GM19023 (cell line): ENCODE data around the gene ASXL1.
"Not testable (repeated sequence)": the region's sequence is repeated elsewhere in the genome, so short reads cannot be mapped to it uniquely, and the experiment has no call there.

ENCODE experiments used
- ATAC-seq: cut with Tn5 transposase; IDR thresholded peaks from one replicate; pipeline ENCODE4 v1.9.1; 2021; ENCODE audit warnings: mild to moderate bottlenecking, moderate library complexity; ENCODE audit not compliant: unreplicated experiment

ASXL1 gene

DNA sequence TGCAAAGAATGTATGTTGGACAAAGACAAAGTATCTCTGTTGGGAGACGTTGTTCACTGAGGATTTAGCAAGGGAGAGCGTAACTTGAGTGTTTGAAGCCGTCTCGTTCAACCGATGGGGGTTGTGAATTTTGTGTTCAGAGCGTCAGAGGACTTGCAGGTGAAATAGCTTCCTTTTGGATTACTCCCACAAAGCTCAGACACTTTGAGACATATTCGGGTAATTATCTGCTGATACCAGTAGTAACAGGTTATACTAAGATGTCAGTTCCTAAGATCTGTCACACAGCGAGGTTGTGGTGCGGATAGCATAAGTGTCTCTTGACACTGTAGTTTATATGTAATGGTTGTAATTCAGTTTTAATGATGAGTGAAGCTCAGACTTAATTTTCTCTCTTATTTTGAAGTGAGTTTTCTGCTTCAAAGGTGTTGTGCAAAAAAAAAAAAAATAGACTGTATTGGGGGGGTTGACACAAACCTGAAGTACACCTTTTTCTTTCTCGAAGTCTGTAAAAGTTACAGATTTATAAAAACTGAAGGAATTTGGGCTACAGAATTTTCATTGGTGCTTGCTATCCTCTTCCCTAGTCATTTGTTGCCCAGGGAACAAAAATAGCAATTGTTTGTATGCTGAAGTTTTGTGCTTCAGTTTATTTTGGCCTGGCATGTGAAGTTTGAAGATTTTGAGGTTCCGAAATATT, 1.7 kb downstream of the ASXL1 start:
- no peak for ATAC-seq

DNA sequence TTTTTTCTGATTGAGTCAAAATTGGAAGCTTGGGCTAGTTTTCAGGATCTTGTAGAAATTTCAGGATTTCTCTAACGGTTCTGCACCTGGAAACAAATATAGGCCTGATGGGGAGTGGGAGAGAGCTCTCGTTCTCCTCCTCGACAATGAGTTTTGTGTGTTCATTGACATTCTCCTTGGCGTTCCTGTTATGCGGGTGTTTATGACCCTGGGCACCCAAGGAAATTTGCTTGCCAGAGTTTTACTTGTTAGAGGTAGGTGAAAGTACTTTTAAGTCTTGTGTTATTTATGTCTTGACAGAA, 2.2 kb downstream of the ASXL1 start:
- no peak for ATAC-seq

DNA sequence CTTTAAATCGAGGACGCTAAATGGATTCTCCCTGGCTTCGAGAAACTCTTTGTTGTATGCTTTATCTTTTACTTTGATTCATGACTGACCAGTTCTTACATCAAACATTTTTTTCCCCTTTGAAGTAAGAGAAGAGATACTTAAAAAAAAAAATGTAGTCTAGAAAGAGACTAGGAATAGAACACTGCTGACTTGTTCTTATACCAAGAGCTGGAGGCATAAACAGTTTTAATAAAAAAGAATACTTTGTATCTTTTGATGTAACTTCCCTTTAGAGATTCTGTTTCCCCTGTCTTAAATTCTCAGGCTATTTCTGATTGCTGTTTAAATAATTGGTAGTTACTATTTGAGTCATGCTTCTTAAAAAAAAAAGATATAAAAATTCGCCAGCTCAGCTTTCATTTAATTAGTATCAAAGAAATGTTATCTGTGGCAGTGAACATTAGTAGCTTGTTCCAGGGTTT, 4.8 kb downstream of the ASXL1 start:
- ATAC-seq = no peak

DNA sequence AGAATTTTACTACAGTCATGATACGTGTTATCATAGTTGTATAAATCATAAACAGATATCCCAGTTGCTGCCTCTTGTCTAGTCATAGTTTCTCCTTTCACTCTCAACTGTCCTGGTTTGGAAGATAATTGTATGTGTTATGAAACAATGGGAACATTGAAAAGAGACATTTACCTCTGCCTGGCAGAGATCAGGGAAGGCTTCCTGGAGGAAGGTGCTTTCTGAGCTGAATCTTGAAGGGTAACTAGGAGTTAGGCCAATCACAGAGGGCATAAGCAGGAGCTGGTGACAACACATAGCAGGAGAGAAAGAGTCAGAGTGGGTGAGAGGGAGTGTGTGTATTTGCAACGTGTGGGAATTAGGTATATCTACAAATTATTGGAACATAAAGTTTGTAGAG, 5.4 kb downstream of the ASXL1 start:
- ATAC-seq = no peak

DNA sequence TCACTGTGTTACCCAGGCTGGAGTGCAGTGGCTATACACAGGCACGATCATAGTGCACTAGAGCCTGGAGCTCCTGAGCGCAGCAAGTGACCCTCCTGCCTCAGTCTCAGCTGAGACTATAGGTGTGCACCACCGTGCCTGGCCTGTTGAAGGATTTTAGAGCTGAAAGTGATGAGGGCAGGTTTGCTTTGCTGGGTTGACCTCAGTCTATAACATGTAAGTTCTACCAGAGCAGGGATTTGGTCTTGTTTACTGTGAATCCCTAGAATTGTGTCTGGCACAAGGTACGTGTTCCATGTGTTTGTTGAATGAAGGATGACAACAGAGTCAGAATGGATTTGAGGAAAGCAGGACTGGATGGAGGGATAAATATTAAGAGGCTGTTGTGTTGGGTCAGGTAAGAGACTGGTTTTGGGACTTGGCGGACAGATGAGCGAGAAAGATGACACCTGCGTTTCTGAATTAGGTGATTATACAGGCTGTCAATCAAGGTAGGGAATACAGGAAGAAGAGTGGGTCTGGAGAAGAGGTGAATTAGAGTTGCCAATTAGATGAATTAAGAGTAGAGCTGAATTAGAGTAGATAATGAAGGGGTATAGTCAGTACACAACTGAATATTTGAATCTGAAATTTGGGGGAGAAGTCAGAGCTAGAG, 6.5 kb downstream of the ASXL1 start:
- no peak for ATAC-seq

DNA sequence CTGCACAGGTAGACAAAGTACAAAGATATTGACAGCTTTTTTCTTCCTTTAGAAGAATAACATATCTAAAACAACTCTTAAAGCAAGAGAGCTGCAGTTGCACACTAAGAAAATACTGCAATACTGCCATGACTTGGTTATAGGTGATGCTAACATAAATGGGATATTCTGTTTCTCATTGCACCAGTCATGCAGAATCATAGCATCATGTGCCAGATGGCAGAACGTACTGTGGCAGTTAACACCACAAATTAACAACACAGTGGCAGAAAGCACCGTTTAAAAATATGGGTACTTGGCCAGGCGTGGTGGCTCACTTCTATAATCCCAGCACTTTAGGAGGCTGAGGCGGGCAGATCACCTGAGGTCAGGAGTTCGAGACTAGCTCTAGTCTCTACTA, 7.4 kb downstream of the ASXL1 start:
- no peak for ATAC-seq

DNA sequence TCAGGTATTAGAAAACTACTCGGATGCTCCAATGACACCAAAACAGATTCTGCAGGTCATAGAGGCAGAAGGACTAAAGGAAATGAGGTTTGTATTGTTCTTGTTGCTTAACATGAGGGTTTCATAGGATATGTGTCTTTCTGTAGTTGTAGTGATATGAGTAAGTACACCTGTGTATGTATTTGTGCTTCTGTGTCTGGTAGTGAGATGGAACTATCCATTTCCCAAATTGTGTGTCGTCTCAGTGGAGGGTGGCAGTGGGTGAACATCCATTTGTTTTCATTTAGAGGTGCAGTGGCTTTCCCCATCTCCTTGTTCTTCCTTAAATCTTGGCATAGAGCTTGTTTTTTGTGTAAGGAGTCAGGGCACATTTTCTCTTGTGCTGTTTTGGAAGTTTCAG, 8.2 kb downstream of the ASXL1 start:
- ATAC-seq = no peak

DNA sequence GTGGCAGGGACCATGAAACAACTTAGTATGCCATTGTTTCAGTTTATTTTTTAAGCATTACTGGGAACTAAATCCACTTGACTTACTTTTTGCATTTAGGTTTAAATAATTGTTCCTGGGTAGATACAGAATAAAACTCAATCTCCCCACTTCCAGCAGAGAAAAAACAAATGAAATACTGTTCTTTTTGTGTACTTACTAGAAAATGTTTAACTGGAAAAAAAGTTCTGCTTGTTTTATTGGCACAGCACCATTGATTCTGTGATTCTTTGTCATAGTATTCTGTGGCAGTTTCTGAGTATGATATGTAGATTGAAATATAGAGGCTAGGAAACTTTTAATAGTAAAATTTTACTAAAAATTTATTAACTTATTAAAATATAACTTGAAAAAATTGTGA, 10.2 kb downstream of the ASXL1 start:
- ATAC-seq = no peak

DNA sequence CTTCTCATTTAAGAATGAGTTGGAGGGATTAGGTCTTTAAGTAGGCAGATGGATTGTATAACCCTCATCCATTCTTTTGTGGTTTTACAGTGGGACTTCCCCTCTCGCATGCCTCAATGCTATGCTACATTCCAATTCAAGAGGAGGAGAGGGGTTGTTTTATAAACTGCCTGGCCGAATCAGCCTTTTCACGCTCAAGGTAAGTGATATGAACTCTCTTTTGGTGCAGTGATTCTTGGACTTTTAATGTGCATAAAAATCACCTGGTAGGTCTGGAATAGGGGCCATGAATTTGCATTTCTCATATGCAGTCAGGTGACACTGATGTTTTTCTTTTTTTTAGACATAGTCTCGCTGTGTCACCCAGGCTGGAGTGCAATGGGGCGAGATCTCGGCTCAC, 10.8 kb downstream of the ASXL1 start:
- ATAC-seq = no peak

DNA sequence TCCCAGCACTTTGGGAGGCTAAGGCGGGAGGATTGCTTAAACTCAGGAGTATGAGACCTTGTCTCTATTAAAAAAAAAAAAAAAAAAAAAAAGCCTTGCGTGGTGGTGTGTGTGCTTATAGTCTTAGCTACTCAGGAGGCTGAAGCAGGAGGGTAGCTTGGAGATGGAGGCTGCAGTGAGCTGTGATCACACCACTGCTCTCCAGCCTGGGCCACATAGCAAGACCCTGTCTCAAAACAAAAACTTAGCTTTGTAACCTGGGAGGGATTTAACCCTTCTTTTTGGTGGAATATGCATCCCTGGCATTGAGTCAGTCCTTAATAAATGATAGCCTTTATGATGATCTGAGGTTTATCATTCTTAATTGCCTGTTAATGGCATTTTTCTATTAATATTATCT, 12.8 kb downstream of the ASXL1 start:
- ATAC-seq = no peak

DNA sequence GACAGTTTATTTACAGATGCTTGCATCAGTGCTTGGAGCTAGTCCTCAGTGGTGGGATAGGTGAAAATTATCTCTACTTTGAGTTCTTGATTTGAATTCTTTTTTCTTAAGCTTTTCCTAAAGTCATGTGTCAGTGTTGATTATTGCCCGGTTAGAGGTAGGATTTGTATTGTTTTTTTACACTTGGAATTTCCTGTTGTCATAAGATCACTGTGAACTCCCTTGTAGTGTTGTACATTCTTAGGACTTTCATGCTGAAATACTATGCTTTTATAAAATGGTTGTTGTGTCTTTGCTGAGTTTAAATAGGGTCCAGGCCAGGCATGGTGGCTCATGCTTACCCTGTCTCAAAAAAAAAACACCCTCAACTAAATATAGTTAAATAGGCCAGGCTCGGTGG, 20.3 kb downstream of the ASXL1 start:
- no peak for ATAC-seq

DNA sequence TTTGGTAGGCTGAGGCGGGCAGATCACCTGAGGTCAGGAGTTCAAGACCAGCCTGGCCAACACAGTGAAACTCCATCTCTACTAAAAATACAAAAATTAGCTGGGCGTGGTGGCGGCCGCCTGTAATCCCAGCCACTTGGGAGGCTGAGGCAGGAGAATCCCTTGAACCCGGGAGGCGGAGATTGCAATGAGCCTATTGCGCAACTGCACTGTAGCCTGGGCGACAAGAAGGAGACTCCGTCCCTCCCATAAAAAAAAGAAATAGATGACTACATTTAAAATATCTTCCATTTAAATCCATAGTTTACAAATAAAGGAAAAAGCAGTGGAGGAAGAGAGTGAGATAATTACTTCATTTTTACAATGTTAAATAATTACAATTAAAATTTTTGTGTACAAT, 21.9 kb downstream of the ASXL1 start:
- ATAC-seq = not testable (repeated sequence)

DNA sequence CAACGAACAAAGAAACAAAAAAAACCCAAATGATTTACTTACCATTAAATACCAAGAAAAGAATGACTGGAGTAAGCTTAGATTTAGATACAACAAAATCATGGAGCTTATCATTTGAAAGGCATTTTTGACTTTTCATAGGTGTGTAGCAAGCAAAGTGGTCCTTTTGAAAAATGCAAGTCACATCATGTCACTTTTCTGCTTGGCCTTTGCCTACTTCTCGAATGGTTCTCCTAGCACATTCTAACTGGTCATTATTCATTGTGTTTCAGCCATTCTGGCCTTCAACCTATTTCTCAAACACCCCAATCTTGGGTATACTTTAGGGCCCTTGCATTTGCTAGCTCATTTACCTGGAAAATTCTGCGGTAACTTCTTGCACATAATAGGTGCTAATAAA, 22.6 kb downstream of the ASXL1 start:
- ATAC-seq = no peak

DNA sequence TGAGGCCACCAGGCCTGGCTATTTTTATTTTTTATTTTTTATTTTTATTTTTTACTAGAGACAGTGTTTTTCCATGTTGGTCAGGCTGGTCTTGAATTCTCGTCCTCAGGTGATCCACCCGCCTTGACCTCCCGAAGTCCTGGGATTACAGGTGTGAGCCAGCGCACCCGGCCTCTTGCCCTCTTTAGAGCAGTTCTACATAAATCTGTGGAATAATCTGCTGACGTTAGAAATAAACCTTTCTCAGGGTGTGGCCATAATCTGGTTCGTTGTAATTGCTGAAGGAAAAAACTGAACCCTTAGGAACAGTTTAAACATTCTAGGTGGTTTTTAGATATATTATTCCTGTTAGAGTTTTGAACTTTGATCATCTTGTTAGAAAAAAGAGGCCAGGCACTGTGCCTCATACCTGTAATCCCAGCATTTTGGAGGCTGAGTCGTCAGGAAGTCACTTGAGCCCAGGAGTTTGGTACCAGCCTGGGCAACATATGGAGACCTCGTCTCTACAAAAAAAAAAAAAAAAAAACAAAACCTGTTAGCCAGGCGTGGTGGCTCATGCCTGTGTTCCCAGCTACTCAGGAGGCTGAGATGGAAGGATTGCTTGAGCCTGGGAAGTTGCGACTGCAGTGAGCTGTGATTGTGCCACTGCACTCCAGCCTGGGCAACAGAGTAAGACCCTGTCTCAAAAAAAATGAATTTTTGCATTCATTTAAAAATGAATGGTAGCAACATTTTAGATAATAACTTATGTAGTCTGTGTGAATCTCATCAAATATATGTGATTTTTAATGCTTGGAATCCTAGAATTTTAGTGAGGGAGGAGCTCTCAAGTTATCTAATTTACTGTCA, 24.2 kb downstream of the ASXL1 start:
- ATAC-seq = no peak

DNA sequence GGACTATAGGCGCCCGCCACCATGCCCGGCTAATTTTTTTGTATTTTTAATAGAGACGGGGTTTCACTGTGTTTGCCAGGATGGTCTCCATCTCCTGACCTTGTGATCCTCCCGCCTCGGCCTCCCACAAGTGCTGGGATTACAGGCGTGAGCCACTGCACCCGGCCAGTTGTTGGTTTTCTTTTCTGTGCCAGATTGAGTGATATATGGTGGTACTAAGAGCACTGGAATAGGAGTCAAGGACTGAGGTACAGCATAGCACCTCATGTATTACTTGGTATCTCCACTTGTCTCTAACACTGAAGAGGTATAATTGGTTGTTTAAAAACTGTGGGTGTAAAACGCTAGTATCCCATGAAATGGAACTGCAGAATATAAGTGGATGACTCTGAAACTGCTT, 25.3 kb downstream of the ASXL1 start:
- not testable (repeated sequence) for ATAC-seq

DNA sequence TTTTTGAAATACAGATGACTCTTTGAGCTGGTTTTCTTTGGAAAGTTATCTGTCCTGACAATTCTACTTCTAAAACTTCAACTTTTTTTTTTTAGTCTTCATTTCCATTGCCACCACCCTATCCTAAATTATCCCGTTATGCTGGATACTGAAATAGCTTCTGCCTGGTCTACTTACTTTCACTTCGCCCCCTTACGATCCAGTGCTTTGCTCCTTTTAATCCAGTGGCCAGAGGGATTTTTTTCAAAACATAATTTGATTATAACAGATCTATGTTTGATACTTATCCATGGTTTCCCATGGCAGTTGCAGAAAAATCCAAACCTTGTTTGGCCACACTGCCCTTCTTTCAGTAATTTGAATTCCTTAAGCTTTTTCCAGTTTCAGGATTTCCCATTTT, 27.4 kb downstream of the ASXL1 start:
- ATAC-seq = no peak

DNA sequence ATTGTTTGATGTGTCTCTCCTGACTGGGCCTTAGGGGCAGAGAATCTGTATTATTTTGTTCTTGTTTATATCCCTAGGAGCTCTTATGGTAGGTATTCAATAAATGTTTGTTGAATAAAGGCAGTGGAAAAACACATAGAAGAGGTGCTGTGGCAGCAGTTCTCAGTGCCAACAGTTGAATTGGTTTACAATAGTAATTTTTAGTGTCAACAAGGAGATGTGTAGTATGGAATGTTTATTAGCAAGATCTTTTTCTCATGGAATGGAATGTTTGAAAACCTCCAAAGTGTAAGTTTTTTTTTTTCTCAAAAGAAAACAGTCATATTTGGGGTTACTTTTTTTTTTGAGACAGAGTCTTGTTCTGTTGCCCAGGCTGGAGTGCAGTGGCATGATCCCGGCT, 28.0 kb downstream of the ASXL1 start:
- no peak for ATAC-seq

DNA sequence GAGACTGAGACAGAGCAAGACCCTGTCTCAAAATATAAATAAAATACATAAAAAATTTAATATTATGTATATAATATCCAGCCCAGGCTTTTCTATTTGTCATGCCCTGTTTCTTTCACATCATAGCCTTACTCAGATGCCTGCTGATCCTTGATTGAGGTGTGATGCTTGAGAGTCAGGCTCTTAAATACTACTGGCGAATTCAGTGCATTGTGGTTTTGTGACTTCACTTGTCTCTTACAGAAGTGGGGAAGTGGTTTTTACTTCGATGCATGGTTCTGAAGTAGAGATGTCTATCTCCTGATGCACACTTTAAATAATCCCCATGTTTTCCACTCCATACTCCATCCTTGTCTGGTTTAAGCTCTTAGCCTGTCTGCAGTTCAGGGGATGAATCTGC, 29.1 kb downstream of the ASXL1 start:
- no peak for ATAC-seq

DNA sequence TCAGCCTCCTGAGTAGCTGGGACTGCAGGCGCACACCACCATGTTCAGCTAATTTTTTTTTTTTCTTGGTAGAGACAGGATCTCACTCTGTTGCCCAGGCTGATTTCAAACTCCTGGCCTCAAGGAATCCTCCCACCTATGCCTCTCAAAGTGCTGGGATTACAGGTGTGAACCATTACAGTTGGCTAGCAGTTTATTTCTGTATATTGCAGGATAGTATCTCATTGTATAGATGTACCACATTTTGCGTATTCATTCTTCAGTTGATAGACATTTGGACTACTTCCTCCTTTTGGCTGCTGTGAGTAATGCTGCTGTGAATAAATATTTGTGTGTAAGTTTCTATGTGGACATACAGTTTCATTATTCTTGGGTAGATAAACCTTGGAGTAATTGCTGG, 32.9 kb downstream of the ASXL1 start:
- ATAC-seq = no peak

DNA sequence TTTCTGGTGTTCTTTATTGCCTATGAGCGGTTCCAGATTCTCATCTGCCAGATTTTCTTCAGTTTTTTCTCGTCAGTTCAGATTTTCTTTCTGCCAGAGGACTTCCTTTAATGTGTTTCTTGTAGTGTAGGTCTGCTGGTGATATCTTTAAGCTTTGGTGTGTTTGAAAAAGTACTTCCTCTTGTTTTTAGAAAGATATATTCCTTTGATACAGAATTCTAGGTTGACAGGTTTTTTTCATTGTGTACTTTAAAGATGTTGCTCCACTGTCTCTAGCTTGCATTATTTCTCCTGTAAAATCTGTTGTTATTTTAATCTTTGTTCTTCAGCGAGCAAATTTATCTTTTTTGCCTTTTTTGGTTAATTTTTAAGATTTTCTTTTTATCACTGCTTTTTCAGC, 36.9 kb downstream of the ASXL1 start:
- no peak for ATAC-seq

DNA sequence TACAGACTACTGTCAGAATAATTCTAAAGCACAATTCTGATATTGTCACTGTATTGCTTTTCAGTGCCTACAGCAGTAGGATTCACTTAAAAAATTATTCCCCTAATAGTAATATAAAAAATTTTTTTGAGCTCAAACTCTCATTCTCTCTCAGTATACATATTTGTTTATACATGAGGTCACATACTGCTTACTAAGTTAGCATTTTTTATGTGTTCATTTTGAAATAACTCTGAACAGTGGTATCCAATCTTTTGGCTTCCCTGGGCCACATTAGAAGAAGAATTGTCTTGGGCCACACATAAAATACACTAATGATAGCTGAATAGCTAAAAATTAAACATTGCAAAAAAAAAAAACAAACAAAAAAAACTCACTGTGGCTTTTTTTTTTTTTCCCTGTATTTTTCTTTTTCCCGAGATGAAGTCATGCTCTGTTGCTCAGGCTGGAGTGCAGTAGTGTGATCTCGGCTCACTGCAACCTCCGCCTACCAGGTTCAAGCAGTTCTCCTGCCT, 38.6 kb downstream of the ASXL1 start:
- no peak for ATAC-seq

DNA sequence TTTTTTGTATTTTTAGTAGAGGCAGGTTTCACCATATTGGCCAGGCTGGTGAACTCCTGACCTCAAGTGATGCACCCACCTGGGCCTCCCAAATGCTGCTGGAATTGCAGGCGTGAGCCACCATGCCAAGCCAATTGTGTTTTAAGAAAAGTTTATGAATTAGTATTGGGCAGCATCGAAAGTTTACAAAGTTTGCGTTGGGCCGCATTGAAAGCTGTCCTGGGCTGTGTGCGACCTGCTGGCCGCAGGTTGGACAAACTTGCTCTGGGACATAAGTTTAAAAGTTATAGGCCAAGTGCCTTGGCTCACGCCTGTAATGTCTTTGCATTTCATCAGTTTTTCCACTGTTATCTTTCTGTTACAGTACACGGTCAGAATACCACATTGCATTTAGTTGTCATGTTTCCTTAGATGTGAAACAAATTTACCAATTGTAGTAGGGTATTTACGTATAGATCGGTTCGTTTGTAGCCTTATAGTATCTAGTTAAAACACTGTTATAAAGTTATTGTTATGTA, 39.5 kb downstream of the ASXL1 start:
- ATAC-seq = no peak
